ENCODE results near the gene SNRNP70. TPM values are rescaled to one million over a fixed set of nuclear protein-coding genes. Genes with fewer than 3 reads are reported as not detected.

SNRNP70 gene
- total and polyA plus RNA-seq, 2 experiments from 2014 or later, result 243 to 361 TPM

DNA sequence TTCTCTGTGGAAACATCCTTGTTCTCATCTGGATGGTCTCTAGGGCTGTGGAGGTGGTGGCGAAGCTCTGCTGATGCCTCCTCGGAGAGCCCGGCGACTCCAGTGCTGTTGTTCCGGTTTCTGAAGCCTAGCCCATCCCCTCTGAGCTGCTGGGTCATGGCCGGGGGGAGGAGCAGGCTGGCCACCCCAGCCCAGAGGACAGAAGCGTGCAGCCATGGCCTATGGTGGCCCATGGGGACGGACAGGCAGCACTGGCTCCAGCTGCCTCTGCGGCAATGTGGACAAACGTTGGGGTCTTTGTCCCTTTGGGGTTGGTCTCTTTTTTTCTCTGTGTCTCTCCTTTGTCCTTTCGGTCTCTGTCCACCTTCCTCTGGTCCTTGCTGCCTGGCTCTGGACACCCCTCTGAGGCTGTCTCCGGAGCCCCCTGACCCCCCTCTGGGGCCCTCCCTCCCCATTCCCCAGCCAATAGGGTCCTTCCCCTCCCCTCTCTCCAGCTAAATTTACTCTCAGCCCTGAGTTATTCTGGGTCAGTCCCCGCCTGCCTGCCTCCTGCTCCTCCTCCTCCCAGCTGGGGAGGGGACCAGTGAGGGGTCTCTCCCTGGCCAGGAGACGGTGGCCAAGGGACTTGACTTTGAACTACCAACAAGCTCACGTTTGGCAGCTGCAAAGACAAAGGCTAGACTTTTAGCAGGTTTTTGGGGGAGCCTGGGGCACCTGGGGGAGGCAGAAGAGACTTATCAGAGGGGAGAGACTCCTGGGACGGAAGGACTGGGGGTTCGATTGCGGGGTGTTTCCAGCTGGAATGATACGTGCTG, 70.0 kb downstream of the SNRNP70 start, which contains the start of gene HRC:
Gene HRC (minus strand): TSS at position 392 of the 815 bp plus-strand sequence. CDS start 159 bp downstream, at position 233.
- Mint-ChIP-seq H3K4me3 (peak within 1 kb of the TSS; percentile 30), H3K27ac (no peak within 1 kb of the TSS), H3K36me3 (ENCODE audit: low read depth) (peaks cover 11% of the 10 kb centered on the region; the same call in 2 of the 3 replicates), H3K9me3 (peaks cover 12% of the 10 kb centered on the region), H3K27me3 (ENCODE audit: insufficient read depth, low read depth, poor library complexity) (peaks cover 30% of the 10 kb centered on the region), H3K4me1 (peaks cover 39% of the 10 kb centered on the region)
- Histone ChIP-seq H3K4me2 (peak within 1 kb of the TSS; percentile 72), H3K27me3 (ENCODE audit: insufficient read depth) (peaks cover 13% of the 10 kb centered on the region), H3K79me2 (replicated peaks; ENCODE audit: insufficient read depth) (no peaks in the 10 kb centered on the region), H4K20me1 (replicated peaks; ENCODE audit: insufficient read depth) (no peaks in the 10 kb centered on the region), H2AFZ (no peak within 1 kb of the TSS), H3F3A (replicated peaks; ENCODE audit: low read depth) (peaks cover 5% of the 10 kb centered on the region; the same call in 1 of the 2 replicates), H3K9me2 (ENCODE audit: insufficient read depth) (peaks cover 12% of the 10 kb centered on the region), H3K27ac (ENCODE audit: low read depth) (no peak within 1 kb of the TSS), H3K36me3 (ENCODE audit: insufficient read depth) (no peaks in the 10 kb centered on the region), H3K4me1 (ENCODE audit: insufficient read depth) (peaks cover 14% of the 10 kb centered on the region), H3K4me3 (peak within 1 kb of the TSS; percentile 39)
- ATAC-seq, result no peak
- DNase-seq (ENCODE audit: low spot score), result peak; percentile 36
- TF ChIP-seq POLR2AphosphoS5 (IDR thresholded peaks at IDR 0.05; ENCODE audit: low read depth) (no peak), ZNF114 (CRISPR knock-in tag; IDR thresholded peaks at IDR 0.05) (no peak), ZNF331 (CRISPR knock-in tag; IDR thresholded peaks at IDR 0.05; ENCODE audit: low read depth) (no peak), STAT1 (IDR thresholded peaks at IDR 0.05; ENCODE audit: unreplicated experiment) (no peak), EZH2phosphoT487 (IDR thresholded peaks at IDR 0.05; ENCODE audit: unreplicated experiment) (no peak), CREB1 (CRISPR knock-in tag; IDR thresholded peaks at IDR 0.05; ENCODE audit: low read depth) (no peak)
- TF ChIP-seq, protein P1, sequence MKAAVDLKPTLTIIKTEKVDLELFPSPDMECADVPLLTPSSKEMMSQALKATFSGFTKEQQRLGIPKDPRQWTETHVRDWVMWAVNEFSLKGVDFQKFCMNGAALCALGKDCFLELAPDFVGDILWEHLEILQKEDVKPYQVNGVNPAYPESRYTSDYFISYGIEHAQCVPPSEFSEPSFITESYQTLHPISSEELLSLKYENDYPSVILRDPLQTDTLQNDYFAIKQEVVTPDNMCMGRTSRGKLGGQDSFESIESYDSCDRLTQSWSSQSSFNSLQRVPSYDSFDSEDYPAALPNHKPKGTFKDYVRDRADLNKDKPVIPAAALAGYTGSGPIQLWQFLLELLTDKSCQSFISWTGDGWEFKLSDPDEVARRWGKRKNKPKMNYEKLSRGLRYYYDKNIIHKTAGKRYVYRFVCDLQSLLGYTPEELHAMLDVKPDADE (IDR thresholded peaks at IDR 0.05), result no peak
- TF ChIP-seq, protein P2, sequence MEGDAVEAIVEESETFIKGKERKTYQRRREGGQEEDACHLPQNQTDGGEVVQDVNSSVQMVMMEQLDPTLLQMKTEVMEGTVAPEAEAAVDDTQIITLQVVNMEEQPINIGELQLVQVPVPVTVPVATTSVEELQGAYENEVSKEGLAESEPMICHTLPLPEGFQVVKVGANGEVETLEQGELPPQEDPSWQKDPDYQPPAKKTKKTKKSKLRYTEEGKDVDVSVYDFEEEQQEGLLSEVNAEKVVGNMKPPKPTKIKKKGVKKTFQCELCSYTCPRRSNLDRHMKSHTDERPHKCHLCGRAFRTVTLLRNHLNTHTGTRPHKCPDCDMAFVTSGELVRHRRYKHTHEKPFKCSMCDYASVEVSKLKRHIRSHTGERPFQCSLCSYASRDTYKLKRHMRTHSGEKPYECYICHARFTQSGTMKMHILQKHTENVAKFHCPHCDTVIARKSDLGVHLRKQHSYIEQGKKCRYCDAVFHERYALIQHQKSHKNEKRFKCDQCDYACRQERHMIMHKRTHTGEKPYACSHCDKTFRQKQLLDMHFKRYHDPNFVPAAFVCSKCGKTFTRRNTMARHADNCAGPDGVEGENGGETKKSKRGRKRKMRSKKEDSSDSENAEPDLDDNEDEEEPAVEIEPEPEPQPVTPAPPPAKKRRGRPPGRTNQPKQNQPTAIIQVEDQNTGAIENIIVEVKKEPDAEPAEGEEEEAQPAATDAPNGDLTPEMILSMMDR (conservative IDR thresholded peaks at IDR 0.05; ENCODE audit: low read depth in 2 of 2), result no peak
- TF ChIP-seq, protein P3, sequence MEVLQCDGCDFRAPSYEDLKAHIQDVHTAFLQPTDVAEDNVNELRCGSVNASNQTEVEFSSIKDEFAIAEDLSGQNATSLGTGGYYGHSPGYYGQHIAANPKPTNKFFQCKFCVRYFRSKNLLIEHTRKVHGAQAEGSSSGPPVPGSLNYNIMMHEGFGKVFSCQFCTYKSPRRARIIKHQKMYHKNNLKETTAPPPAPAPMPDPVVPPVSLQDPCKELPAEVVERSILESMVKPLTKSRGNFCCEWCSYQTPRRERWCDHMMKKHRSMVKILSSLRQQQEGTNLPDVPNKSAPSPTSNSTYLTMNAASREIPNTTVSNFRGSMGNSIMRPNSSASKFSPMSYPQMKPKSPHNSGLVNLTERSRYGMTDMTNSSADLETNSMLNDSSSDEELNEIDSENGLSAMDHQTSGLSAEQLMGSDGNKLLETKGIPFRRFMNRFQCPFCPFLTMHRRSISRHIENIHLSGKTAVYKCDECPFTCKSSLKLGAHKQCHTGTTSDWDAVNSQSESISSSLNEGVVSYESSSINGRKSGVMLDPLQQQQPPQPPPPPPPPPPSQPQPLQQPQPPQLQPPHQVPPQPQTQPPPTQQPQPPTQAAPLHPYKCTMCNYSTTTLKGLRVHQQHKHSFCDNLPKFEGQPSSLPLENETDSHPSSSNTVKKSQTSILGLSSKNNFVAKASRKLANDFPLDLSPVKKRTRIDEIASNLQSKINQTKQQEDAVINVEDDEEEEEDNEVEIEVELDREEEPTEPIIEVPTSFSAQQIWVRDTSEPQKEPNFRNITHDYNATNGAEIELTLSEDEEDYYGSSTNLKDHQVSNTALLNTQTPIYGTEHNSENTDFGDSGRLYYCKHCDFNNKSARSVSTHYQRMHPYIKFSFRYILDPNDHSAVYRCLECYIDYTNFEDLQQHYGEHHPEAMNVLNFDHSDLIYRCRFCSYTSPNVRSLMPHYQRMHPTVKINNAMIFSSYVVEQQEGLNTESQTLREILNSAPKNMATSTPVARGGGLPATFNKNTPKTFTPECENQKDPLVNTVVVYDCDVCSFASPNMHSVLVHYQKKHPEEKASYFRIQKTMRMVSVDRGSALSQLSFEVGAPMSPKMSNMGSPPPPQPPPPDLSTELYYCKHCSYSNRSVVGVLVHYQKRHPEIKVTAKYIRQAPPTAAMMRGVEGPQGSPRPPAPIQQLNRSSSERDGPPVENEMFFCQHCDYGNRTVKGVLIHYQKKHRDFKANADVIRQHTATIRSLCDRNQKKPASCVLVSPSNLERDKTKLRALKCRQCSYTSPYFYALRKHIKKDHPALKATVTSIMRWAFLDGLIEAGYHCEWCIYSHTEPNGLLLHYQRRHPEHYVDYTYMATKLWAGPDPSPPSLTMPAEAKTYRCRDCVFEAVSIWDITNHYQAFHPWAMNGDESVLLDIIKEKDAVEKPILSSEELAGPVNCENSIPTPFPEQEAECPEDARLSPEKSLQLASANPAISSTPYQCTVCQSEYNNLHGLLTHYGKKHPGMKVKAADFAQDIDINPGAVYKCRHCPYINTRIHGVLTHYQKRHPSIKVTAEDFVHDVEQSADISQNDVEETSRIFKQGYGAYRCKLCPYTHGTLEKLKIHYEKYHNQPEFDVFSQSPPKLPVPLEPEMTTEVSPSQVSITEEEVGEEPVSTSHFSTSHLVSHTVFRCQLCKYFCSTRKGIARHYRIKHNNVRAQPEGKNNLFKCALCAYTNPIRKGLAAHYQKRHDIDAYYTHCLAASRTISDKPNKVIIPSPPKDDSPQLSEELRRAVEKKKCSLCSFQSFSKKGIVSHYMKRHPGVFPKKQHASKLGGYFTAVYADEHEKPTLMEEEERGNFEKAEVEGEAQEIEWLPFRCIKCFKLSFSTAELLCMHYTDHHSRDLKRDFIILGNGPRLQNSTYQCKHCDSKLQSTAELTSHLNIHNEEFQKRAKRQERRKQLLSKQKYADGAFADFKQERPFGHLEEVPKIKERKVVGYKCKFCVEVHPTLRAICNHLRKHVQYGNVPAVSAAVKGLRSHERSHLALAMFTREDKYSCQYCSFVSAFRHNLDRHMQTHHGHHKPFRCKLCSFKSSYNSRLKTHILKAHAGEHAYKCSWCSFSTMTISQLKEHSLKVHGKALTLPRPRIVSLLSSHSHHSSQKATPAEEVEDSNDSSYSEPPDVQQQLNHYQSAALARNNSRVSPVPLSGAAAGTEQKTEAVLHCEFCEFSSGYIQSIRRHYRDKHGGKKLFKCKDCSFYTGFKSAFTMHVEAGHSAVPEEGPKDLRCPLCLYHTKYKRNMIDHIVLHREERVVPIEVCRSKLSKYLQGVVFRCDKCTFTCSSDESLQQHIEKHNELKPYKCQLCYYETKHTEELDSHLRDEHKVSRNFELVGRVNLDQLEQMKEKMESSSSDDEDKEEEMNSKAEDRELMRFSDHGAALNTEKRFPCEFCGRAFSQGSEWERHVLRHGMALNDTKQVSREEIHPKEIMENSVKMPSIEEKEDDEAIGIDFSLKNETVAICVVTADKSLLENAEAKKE (CRISPR knock-in tag; IDR thresholded peaks at IDR 0.05), result no peak

Measured in GM23338 (cell line).